CD4-positive, alpha-beta T cell treated with Interleukin-2 at 100 ng/mL for 4 hours (primary cell): ENCODE measurements around the gene EVI2B.
A peak's percentile ranks its signal among the peaks of the same experiment; 100 is the strongest.
"Not testable (repeated sequence)": the region's sequence is repeated elsewhere in the genome, so short reads cannot be mapped to it uniquely, and the experiment has no call there.

Experiments
- DNase-seq: peaks from one replicate; pipeline ENCODE4 v3.0.0-alpha.2; 2020; ENCODE audit warnings: low spot score

EVI2B gene, protein sequence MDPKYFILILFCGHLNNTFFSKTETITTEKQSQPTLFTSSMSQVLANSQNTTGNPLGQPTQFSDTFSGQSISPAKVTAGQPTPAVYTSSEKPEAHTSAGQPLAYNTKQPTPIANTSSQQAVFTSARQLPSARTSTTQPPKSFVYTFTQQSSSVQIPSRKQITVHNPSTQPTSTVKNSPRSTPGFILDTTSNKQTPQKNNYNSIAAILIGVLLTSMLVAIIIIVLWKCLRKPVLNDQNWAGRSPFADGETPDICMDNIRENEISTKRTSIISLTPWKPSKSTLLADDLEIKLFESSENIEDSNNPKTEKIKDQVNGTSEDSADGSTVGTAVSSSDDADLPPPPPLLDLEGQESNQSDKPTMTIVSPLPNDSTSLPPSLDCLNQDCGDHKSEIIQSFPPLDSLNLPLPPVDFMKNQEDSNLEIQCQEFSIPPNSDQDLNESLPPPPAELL

GRCh38 chr17:31313982-31314781, at the start of gene EVI2B:
EVI2B (minus strand) TSS chr17:31314054; CDS start chr17:31305609, 8,445 bp downstream.
- DNase-seq, result peak; percentile 74

DNA sequence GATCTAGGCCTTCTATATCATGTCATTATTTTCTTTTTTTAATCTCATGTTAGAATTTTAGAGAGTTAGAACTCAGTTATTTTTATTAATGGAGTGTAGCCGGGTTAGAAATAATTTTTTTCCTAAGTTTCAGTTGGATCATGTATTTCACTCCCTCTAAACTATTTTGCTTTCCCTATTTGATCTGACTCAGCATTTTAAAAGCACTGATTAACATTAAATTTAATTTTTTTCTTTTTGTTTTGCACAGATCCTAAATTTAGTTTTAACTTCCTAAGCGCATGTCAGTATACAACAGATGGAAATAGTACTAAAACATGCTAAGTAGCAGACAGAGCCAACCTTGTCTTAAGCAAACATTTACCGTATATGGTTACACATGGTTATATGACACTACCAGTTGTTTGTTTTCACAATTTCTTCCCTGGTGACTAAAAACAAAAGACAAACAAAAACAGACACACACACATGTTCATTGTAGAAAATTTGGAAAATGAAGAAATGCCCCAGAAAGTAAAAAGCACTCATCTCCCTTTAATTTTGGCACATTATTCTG, 44.1 kb upstream of the EVI2B start:
- no peak for DNase-seq

DNA sequence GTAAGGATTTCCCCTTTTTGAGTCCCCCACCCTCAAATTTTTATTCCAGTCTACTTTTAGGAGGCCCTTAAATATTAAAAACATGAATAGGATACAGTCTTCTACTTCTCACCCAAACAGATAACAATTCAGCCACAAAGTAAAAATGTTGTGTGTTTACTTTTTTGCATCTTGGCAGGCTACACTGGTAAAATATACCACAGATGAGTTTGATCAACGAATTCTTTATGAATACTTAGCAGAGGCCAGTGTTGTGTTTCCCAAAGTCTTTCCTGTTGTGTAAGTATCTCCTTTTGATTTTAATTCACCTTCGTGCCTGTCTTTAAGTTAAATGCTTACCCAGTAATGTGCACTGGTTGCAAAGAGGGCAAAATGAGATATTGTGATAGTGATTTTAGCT, 43.2 kb upstream of the EVI2B start:
- no peak for DNase-seq

DNA sequence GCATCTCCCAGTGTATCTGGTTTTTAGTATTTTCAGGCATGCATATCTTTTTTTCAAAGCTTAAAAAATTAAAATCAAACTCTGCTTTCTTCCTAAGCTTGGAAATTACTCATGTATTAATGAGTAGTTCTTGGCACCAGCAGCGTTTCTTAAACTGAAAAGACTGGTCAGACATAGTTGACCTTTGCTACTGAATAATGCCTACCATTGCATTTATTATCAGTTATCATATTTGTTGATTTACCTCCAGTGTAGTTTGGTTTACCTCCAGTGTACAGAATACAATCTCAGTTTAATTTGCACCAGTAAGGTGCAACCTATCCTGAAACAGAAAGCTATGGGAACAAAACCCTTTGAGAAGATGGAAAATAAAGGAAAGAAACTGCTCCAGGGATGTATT, 42.1 kb upstream of the EVI2B start:
- DNase-seq, result no peak

- no peak for DNase-seq
Measured at GRCh38 chr17:31349454-31349853, 35.6 kb upstream of the EVI2B start.

GRCh38 chr17:31345191-31345747, 31.4 kb upstream of the EVI2B start:
- not testable (repeated sequence) for DNase-seq

DNA sequence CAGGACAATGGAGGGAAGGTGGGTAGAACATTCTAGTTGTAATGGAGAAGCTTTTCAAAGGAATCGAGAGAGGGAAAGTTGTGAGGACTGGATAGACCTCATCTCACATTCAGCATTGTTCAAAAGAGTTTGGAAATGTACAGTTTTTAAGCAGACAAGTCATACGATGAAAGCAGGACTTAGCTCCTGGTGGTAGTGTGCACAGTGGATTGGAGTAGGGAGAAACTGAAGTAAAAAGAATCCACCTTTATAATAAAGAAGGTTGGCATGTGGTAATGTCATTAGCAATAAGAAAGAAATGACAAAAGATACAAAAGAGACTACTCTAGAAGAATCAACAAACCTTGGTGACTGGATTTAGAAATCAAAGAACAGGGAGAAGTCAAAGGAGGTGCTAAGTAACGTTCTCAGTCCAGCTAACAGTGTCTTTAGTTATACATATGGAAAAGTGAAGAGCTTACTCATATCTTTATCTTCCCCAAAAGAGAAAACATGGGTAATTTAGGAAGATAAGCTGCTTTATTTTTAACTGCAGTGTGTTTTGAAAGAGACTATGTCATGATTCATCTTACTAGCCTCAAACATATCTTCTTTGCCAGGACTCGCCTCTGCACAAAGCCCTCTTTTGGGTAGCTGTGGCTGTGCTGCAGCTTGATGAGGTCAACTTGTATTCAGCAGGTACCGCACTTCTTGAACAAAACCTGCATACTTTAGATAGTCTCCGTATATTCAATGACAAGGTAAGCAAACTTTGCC, 26.2 kb upstream of the EVI2B start:
- DNase-seq, result no peak

DNA sequence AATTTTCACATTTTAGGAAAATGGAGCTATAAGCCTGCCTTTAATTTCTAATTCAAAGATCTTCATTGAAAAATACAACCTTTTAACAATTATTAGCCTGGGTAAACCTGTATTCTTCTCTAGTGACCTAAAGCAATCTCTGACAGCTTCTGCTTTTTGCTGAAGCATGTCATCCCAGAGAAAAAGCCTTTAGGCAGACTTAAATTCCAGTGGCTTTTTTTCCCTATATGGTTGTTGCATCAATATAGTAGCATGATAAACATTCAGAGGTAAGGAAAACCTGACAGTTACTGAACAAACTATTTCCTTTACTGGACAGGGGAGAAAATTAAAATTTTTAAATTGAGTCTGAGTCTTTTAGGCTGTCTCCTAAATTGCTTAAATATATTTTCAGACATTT, 15.4 kb upstream of the EVI2B start:
- no peak for DNase-seq

- no peak for DNase-seq
Measured at GRCh38 chr17:31328160-31328535, 14.3 kb upstream of the EVI2B start.

DNA sequence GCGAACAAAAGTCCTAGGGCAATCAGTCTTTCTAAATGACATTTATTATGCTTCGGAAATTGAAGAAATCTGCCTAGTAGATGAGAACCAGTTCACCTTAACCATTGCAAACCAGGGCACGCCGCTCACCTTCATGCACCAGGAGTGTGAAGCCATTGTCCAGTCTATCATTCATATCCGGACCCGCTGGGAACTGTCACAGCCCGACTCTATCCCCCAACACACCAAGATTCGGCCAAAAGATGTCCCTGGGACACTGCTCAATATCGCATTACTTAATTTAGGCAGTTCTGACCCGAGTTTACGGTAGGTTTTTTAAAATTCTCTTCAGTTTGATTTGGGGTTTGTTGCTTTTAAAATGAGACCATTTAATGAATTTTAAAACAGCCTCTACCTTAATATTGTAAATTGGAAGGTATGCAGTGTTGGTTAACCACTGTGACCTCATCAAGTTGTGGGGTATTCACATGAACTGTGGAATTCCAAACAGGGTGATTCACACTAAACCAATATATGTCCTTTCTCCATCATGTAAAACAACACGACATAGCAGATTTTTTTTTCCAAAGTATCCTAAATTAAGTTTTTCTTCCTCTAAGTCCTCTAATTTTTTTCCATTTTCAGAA, 13.8 kb upstream of the EVI2B start:
- no peak for DNase-seq

- DNase-seq, result no peak
Measured at GRCh38 chr17:31323551-31323950, 9.7 kb upstream of the EVI2B start.

DNA sequence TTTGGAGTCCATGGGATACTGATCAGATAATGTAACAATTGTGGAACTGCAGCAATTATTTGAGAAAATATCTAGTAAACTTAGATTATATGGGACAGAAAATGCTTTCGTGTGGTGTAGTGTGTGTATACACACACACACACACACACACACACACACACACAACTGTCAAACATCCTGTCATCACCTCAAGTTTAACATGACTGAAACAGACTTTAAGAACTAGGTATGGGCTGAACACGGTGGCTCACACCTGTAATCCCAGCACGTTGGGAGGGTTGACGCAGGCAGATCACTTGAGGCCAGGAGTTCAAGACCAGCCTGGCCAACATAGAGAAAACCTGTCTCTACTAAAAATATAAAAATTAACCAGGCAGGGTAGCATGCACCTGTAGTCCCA, 8.1 kb upstream of the EVI2B start:
- DNase-seq, result peak; percentile 35

- DNase-seq, result peak; percentile 87
Measured at GRCh38 chr17:31321481-31321880, 7.6 kb upstream of the EVI2B start, which contains the start of gene EVI2A. EVI2A (minus strand) TSS chr17:31321622; CDS start chr17:31319013, 2,609 bp downstream.

DNA sequence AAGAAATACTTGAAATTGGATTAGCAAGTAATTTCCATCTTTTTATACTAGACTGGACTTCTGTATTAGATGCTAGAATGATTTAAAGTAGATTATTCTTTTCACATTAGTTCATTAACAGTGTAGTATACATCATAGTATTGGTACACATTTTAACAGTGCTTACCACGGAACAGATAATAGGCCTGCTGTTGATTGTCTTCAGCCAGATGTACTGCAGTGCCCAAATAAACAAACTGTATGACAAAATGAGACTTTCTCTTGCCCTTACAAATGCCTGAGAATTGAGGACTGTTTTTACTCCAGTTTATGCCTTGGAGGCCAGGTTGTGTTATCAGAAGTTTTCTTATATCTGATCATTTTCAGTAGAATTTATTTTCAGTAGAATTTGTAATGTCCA, 6.9 kb upstream of the EVI2B start:
- DNase-seq, result no peak

- no peak for DNase-seq
Measured at GRCh38 chr17:31320241-31320640, 6.4 kb upstream of the EVI2B start.

- DNase-seq, result peak; percentile 43
Measured at GRCh38 chr17:31318851-31319661, 5.2 kb upstream of the EVI2B start.

GRCh38 chr17:31318298-31318801, 4.5 kb upstream of the EVI2B start:
- peak; percentile 85 for DNase-seq

GRCh38 chr17:31314782-31315100, 887 bp upstream of the EVI2B start:
- no peak for DNase-seq

DNA sequence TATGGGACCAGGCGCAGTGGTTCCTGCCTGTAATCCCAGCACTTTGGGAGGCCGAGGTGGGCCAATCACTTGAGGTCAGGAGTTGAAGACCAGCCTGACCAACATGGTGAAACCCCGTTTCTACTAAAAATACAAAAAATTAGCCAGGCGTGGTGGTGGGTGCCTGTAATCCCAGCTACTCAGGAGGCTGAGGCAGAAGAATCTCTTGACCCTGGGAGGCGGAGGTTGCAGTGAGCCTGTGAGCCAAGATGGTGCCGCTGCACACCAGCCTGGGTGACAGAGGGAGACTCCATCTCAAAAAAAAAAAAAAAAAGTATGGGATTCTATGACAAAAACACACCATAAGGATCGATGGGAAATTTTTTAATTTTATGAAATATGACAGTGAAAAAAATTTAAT, 1.6 kb downstream of the EVI2B start:
- peak; percentile 48 for DNase-seq

GRCh38 chr17:31311526-31311925, 2.3 kb downstream of the EVI2B start:
- peak; percentile 15 for DNase-seq
